ENCODE results near the gene MYO15A.
A peak's percentile ranks its signal among the peaks of the same experiment; 100 is the strongest.

DNA sequence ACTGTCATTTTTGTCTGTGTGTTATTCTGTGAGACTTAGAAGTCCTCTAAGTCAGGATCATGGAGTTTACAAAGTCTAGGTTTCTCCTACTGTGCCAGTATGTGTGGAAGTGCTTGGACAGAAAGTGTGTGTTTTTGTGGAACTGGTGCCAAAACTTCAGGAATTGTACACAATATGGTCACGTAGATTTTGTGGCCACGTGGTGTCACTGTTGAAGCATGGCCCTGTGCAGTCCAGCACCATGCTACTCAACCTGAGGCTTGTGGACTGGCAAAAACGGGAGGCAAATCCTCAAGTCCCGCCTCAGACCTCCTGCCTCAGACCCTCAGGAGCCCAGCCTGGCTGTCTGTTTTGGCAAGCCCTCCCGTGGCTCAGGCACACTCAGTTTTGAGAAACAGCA lies 58.3 kb downstream of the MYO15A start:
- TF ChIP-seq, protein P1, sequence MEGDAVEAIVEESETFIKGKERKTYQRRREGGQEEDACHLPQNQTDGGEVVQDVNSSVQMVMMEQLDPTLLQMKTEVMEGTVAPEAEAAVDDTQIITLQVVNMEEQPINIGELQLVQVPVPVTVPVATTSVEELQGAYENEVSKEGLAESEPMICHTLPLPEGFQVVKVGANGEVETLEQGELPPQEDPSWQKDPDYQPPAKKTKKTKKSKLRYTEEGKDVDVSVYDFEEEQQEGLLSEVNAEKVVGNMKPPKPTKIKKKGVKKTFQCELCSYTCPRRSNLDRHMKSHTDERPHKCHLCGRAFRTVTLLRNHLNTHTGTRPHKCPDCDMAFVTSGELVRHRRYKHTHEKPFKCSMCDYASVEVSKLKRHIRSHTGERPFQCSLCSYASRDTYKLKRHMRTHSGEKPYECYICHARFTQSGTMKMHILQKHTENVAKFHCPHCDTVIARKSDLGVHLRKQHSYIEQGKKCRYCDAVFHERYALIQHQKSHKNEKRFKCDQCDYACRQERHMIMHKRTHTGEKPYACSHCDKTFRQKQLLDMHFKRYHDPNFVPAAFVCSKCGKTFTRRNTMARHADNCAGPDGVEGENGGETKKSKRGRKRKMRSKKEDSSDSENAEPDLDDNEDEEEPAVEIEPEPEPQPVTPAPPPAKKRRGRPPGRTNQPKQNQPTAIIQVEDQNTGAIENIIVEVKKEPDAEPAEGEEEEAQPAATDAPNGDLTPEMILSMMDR (conservative IDR thresholded peaks at IDR 0.05 in 1 of 2, IDR thresholded peaks at IDR 0.05 in 1 of 2; ENCODE audit: low read depth in 1 of 2, low read length in 2 of 2) = peak in 1 of 2 donors; percentile 14
- TF ChIP-seq EZH2 (IDR thresholded peaks at IDR 0.05; ENCODE audit: low read length, missing control alignments) = no peak
